ENCODE data around the gene NOL7. TPM values are rescaled to one million over a fixed set of nuclear protein-coding genes. Genes with fewer than 3 reads are reported as not detected.

The NOL7 gene
- total and polyA plus RNA-seq, 2 of the 13 experiments (the other 11 are each of a cell fraction or from before 2014, with no cell fraction given) = 37.8 to 186 TPM

DNA sequence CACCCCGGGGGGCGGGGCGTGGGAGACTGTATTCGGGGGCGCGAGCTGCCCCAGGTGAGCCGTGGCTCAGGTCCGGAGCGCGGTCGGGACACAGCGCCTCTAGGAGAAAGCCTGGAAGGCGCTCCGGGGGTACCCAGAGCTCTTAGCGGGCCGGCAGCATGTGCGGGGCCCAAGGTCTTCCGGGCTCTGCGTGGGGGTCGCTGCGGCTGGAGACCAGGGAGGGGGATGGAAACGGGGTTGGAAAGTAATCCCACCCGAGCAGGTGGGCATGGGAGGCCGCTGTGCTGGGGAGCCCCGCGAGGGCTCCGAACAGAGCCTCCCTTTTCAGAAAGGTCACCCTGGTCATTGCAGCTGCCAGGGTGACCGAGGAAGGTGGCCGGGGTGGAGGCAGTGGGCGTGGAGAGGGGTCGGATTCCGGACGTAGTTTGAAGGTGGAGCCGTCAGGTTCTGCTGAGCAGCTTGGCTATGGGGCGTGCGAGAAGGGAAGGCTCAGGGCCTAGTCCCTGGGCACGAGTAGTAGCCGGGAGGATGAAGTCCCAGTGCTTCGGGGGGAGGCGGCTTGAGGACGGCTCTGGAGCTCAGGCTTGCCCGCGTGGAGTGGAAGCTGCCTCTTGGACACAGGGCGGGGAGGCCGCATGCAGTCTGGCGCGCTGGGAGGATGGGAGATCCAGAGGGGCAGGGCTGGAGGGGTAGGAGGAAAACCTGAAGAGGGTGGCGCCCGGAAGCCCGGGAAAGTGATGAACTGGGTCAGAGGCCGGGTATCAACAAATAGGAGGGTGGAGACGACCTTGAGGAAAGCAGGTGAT, 40.4 kb upstream of the NOL7 start, which contains the start of gene SIRT5 (continued):
- TF ChIP-seq, protein P1, sequence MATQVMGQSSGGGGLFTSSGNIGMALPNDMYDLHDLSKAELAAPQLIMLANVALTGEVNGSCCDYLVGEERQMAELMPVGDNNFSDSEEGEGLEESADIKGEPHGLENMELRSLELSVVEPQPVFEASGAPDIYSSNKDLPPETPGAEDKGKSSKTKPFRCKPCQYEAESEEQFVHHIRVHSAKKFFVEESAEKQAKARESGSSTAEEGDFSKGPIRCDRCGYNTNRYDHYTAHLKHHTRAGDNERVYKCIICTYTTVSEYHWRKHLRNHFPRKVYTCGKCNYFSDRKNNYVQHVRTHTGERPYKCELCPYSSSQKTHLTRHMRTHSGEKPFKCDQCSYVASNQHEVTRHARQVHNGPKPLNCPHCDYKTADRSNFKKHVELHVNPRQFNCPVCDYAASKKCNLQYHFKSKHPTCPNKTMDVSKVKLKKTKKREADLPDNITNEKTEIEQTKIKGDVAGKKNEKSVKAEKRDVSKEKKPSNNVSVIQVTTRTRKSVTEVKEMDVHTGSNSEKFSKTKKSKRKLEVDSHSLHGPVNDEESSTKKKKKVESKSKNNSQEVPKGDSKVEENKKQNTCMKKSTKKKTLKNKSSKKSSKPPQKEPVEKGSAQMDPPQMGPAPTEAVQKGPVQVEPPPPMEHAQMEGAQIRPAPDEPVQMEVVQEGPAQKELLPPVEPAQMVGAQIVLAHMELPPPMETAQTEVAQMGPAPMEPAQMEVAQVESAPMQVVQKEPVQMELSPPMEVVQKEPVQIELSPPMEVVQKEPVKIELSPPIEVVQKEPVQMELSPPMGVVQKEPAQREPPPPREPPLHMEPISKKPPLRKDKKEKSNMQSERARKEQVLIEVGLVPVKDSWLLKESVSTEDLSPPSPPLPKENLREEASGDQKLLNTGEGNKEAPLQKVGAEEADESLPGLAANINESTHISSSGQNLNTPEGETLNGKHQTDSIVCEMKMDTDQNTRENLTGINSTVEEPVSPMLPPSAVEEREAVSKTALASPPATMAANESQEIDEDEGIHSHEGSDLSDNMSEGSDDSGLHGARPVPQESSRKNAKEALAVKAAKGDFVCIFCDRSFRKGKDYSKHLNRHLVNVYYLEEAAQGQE (IDR thresholded peaks at IDR 0.05; ENCODE audit: borderline replicate concordance in 1 of 2, low read depth in 1 of 2, low read length in 2 of 2) = peak in 1 of 2 experiments; percentile 47; a peak in 1 of 4 replicates
- peak; percentile 50; the same call in 1 of the 2 replicates for TF ChIP-seq ZNF12 (CRISPR knock-in tag; IDR thresholded peaks at IDR 0.05)
- peak; percentile 73 for TF ChIP-seq TOE1 (CRISPR knock-in tag; IDR thresholded peaks at IDR 0.05)
- 0 out of 2 replicates have a peak, but pooled peaks have one; percentile 13 for TF ChIP-seq RFXAP (CRISPR knock-in tag; IDR thresholded peaks at IDR 0.05; ENCODE audit: borderline replicate concordance)
- TF ChIP-seq ETV5 (CRISPR knock-in tag; IDR thresholded peaks at IDR 0.05; ENCODE audit: borderline replicate concordance) = peak; percentile 90
- TF ChIP-seq SIN3A (IDR thresholded peaks at IDR 0.05; ENCODE audit: borderline replicate concordance, low read depth, low read length) = peak; percentile 45; the same call in 1 of the 2 replicates
- no peak for TF ChIP-seq ZNF550 (CRISPR knock-in tag; IDR thresholded peaks at IDR 0.05; ENCODE audit: borderline replicate concordance)
- TF ChIP-seq ARNT (IDR thresholded peaks at IDR 0.05) = no peak
- TF ChIP-seq, protein P2, sequence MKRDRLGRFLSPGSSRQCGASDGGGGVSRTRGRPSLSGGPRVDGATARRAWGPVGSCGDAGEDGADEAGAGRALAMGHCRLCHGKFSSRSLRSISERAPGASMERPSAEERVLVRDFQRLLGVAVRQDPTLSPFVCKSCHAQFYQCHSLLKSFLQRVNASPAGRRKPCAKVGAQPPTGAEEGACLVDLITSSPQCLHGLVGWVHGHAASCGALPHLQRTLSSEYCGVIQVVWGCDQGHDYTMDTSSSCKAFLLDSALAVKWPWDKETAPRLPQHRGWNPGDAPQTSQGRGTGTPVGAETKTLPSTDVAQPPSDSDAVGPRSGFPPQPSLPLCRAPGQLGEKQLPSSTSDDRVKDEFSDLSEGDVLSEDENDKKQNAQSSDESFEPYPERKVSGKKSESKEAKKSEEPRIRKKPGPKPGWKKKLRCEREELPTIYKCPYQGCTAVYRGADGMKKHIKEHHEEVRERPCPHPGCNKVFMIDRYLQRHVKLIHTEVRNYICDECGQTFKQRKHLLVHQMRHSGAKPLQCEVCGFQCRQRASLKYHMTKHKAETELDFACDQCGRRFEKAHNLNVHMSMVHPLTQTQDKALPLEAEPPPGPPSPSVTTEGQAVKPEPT (CRISPR knock-in tag; IDR thresholded peaks at IDR 0.05; ENCODE audit: low read depth) = peak; percentile 96
- TF ChIP-seq, protein P3, sequence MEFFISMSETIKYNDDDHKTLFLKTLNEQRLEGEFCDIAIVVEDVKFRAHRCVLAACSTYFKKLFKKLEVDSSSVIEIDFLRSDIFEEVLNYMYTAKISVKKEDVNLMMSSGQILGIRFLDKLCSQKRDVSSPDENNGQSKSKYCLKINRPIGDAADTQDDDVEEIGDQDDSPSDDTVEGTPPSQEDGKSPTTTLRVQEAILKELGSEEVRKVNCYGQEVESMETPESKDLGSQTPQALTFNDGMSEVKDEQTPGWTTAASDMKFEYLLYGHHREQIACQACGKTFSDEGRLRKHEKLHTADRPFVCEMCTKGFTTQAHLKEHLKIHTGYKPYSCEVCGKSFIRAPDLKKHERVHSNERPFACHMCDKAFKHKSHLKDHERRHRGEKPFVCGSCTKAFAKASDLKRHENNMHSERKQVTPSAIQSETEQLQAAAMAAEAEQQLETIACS (CRISPR knock-in tag; IDR thresholded peaks at IDR 0.05) = peak; percentile 20; the same call in 1 of the 2 replicates
- no peak for TF ChIP-seq ZNF703 (CRISPR knock-in tag; IDR thresholded peaks at IDR 0.05; ENCODE audit: borderline replicate concordance)
- TF ChIP-seq ZNF530 (CRISPR knock-in tag; IDR thresholded peaks at IDR 0.05; ENCODE audit: low read depth) = peak; percentile 84; the same call in 1 of the 2 replicates
- TF ChIP-seq ATF7 (IDR thresholded peaks at IDR 0.05) = no peak
- peak; percentile 29; the same call in 1 of the 2 replicates for TF ChIP-seq ATF7 (CRISPR knock-in tag; IDR thresholded peaks at IDR 0.05)
- peak; percentile 73 for TF ChIP-seq HMG20B (CRISPR knock-in tag; conservative IDR thresholded peaks at IDR 0.05)
- TF ChIP-seq PCBP2 (optimal IDR thresholded peaks at IDR 0.05; ENCODE audit: low read depth, low read length, poor library complexity, severe bottlenecking) = no peak
- peak; percentile 78; the same call in 1 of the 2 replicates for TF ChIP-seq MEIS2 (CRISPR knock-in tag; IDR thresholded peaks at IDR 0.05)
- TF ChIP-seq, protein P4, sequence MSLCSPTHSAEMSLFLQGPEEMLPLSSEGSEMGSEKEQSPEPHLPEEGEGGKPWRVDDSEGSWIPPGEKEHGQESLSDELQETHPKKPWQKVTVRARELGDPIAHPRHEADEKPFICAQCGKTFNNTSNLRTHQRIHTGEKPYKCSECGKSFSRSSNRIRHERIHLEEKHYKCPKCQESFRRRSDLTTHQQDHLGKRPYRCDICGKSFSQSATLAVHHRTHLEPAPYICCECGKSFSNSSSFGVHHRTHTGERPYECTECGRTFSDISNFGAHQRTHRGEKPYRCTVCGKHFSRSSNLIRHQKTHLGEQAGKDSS (CRISPR knock-in tag; IDR thresholded peaks at IDR 0.05; ENCODE audit: borderline replicate concordance, low read depth) = peak; percentile 66; the same call in 1 of the 2 replicates
- TF ChIP-seq ZNF501 (CRISPR knock-in tag; IDR thresholded peaks at IDR 0.05) = peak; percentile 99
- TF ChIP-seq CAMTA2 (CRISPR knock-in tag; IDR thresholded peaks at IDR 0.05; ENCODE audit: borderline replicate concordance) = 0 out of 2 replicates have a peak, but pooled peaks have one; percentile 64
- TF ChIP-seq MATR3 (CRISPR knock-in tag; IDR thresholded peaks at IDR 0.05) = no peak
- TF ChIP-seq ZBTB38 (CRISPR knock-in tag; IDR thresholded peaks at IDR 0.05) = peak; percentile 80; the same call in 1 of the 2 replicates
